H1 (cell line): ENCODE measurements around the gene DDX56. TPM values are rescaled to one million over a fixed set of nuclear protein-coding genes. Genes with fewer than 3 reads are reported as not detected.

Experiments
- CTCF ChIA-PET: fragments of 300-600 bp; sonication (Branson Sonifier 250); formaldehyde crosslinking; loops from one replicate; lab custom pipeline; 2021; ENCODE audit not compliant: partially characterized antibody; lab: Charles Lee
- POLR2A ChIA-PET: fragments of 300-600 bp; sonication (Branson Sonifier 250); formaldehyde crosslinking; loops from one replicate; lab custom pipeline; 2021; ENCODE audit warnings: inconsistent platforms; ENCODE audit not compliant: partially characterized antibody; lab: Charles Lee
- DNase-seq, 2 experiments: peaks; one replicate each; pipeline versions ENCODE4 v3.0.0 to v3.0.0-alpha.2; 2010 to 2022; ENCODE audit warnings: low spot score in 2 of 2, low read depth in 1 of 2, mixed read lengths in 1 of 2
- FAIRE-seq: peaks from 2 replicates; lab custom pipeline; 2011; peaks lifted over from hg19 to GRCh38; lab: Jason Lieb, UNC
- H2AFZ ChIP-seq: 2 replicates; pipeline ENCODE4 v1.8.1; 2012; ENCODE audit warnings: low read length, inconsistent platforms
- H2AK5ac ChIP-seq: 2 replicates; pipeline ENCODE4 v1.6.1; 2013; ENCODE audit warnings: low read depth, low read length
- H2BK120ac ChIP-seq: replicated peaks from 2 replicates; pipeline ENCODE3; 2013; ENCODE audit warnings: low read depth, low read length, inconsistent platforms
- H2BK12ac ChIP-seq: 2 replicates; pipeline ENCODE4 v1.6.1; 2013; ENCODE audit warnings: low read depth, low read length
- H2BK15ac ChIP-seq: 2 replicates; pipeline ENCODE4 v1.6.1; 2013; ENCODE audit warnings: low read length
- H2BK20ac ChIP-seq: 2 replicates; pipeline ENCODE4 v1.6.1; 2013; ENCODE audit warnings: low read length
- H2BK5ac ChIP-seq: 2 replicates; pipeline ENCODE4 v1.6.1; 2013; ENCODE audit warnings: low read depth, low read length
- H3K14ac ChIP-seq: 2 replicates; pipeline ENCODE4 v1.6.1; 2013; ENCODE audit warnings: inconsistent platforms; ENCODE audit not compliant: insufficient read length
- H3K18ac ChIP-seq: 2 replicates; pipeline ENCODE4 v1.6.1; 2013; ENCODE audit warnings: low read length; ENCODE audit errors: extremely low read depth
- H3K23ac ChIP-seq: 2 replicates; pipeline ENCODE4 v1.6.1; 2013; ENCODE audit warnings: inconsistent platforms; ENCODE audit not compliant: insufficient read length
- H3K23me2 ChIP-seq: 2 replicates; pipeline ENCODE4 v1.6.1; 2013; ENCODE audit warnings: low read depth, low read length
- H3K27ac ChIP-seq: 2 replicates; pipeline ENCODE4 v1.6.1; 2011; ENCODE audit warnings: low read depth, low read length, inconsistent platforms
- H3K27me3 ChIP-seq, 4 experiments: replicated peaks in 1 of 4; 1 replicate in 1 of 4; 2 replicates in 3 of 4; pipeline versions ENCODE4 v1.6.1 to v1.8.1; 2011 to 2013; ENCODE audit warnings: low read length in 3 of 4, mild to moderate bottlenecking in 3 of 4, inconsistent platforms in 2 of 4, mixed read lengths in 2 of 4, moderate library complexity in 1 of 4; ENCODE audit not compliant: control insufficient read depth in 3 of 4, insufficient read depth in 3 of 4; ENCODE audit errors: extremely low read depth in 1 of 4
- H3K36me3 ChIP-seq, 4 experiments: 2 replicates each; pipeline versions ENCODE4 v1.6.1 to v1.8.1; 2011 to 2013; ENCODE audit warnings: mild to moderate bottlenecking in 4 of 4, low read length in 3 of 4, moderate library complexity in 2 of 4, control low read depth in 1 of 4, inconsistent platforms in 1 of 4; ENCODE audit not compliant: insufficient read depth in 4 of 4, control insufficient read depth in 2 of 4
- H3K4ac ChIP-seq: replicated peaks from 2 replicates; pipeline ENCODE3; 2013; ENCODE audit warnings: low read length, low read depth, mixed read lengths, inconsistent platforms; ENCODE audit not compliant: insufficient read length
- H3K4me1 ChIP-seq, 4 experiments: replicated peaks in 1 of 4; 1 replicate in 1 of 4; 2 replicates in 3 of 4; pipeline versions ENCODE4 v1.6.1 to v1.8.1; 2011 to 2013; ENCODE audit warnings: low read length in 3 of 4, inconsistent platforms in 2 of 4, mixed read lengths in 1 of 4; ENCODE audit not compliant: insufficient read depth in 4 of 4, control insufficient read depth in 3 of 4
- H3K4me2 ChIP-seq, 2 experiments: 2 replicates each; pipeline versions ENCODE4 v1.6.1 to v1.8.1; 2011 to 2013; ENCODE audit warnings: low read depth in 2 of 2, low read length in 2 of 2, control low read depth in 1 of 2, inconsistent platforms in 1 of 2, mild to moderate bottlenecking in 1 of 2; ENCODE audit not compliant: insufficient read depth in 1 of 2
- H3K4me3 ChIP-seq, 4 experiments: fragments of 200-600, 300-600 bp in 1 of 4; sonication (generic), shearing (Covaris generic), sonication (Bioruptor Twin) in 1 of 4; 2 replicates each; pipeline versions ENCODE4 v1.5.1 to v1.8.1; 2011 to 2016; ENCODE audit warnings: low read length in 4 of 4, low read depth in 3 of 4, control low read depth in 2 of 4, inconsistent platforms in 2 of 4, mild to moderate bottlenecking in 2 of 4, mixed read lengths in 1 of 4, moderate library complexity in 1 of 4; ENCODE audit not compliant: insufficient read depth in 2 of 4; ENCODE audit errors: extremely low read depth in 1 of 4
- H3K56ac ChIP-seq: replicated peaks from 2 replicates; pipeline ENCODE3; 2013; ENCODE audit warnings: low read depth, mild to moderate bottlenecking, mixed read lengths, low read length, inconsistent platforms; ENCODE audit not compliant: insufficient read length
- H3K79me1 ChIP-seq: 2 replicates; pipeline ENCODE4 v1.6.1; 2013; ENCODE audit warnings: low read depth, low read length, control low read depth
- H3K79me2 ChIP-seq, 2 experiments: 2 replicates each; pipeline versions ENCODE4 v1.6.1 to v1.8.1; 2012 to 2013; ENCODE audit warnings: low read length in 2 of 2, mild to moderate bottlenecking in 2 of 2, inconsistent platforms in 1 of 2; ENCODE audit not compliant: insufficient read depth in 2 of 2, control insufficient read depth in 1 of 2
- H3K9ac ChIP-seq, 4 experiments: replicated peaks in 1 of 4; 1 replicate in 1 of 4; 2 replicates in 3 of 4; pipeline versions ENCODE4 v1.6.1 to v1.8.1; 2011 to 2013; ENCODE audit warnings: low read depth in 3 of 4, low read length in 3 of 4, control low read depth in 2 of 4, mild to moderate bottlenecking in 2 of 4, moderate library complexity in 2 of 4, inconsistent platforms in 1 of 4; ENCODE audit errors: extremely low read depth in 1 of 4
- H3K9me3 ChIP-seq, 2 experiments: 2 replicates each; pipeline versions ENCODE4 v1.6.1 to v1.8.1; 2012 to 2013; ENCODE audit warnings: mild to moderate bottlenecking in 2 of 2, moderate library complexity in 2 of 2, control low read depth in 1 of 2, inconsistent platforms in 1 of 2, low read depth in 1 of 2, low read length in 1 of 2, mixed read lengths in 1 of 2; ENCODE audit not compliant: insufficient read depth in 2 of 2
- H4K20me1 ChIP-seq, 2 experiments: replicated peaks in 1 of 2; 2 replicates each; pipeline versions ENCODE3 to v1.8.1; 2011 to 2013; ENCODE audit warnings: inconsistent platforms in 2 of 2, low read length in 2 of 2, mild to moderate bottlenecking in 1 of 2; ENCODE audit not compliant: insufficient read depth in 2 of 2, control insufficient read depth in 1 of 2
- H4K5ac ChIP-seq: 2 replicates; pipeline ENCODE4 v1.6.1; 2013; ENCODE audit warnings: low read length, low read depth, mixed read lengths, inconsistent platforms; ENCODE audit not compliant: insufficient read length
- H4K8ac ChIP-seq: 2 replicates; pipeline ENCODE4 v1.8.0; 2013; ENCODE audit warnings: mild to moderate bottlenecking, moderate library complexity, low read length, inconsistent platforms; ENCODE audit not compliant: insufficient read depth; ENCODE audit errors: extremely low read depth
- H4K91ac ChIP-seq: replicated peaks from 2 replicates; pipeline ENCODE3; 2013; ENCODE audit warnings: low read length, mixed read lengths, inconsistent platforms; ENCODE audit not compliant: insufficient read length
- WGBS, 2 experiments: shearing (Covaris generic) in 1 of 2; methylation state at CpG; one replicate each; pipeline versions ENCODE4 v1.1.6 to v1.1.7; 2013 to 2015; ENCODE audit warnings: low lambda C conversion rate in 2 of 2, mixed read lengths in 2 of 2, inconsistent platforms in 1 of 2, low coverage in 1 of 2, missing lambda C conversion rate in 1 of 2; ENCODE audit not compliant: insufficient replicate concordance in 2 of 2, insufficient coverage in 1 of 2, insufficient read length in 1 of 2; ENCODE audit errors: extremely low coverage in 1 of 2, missing lambda C conversion rate in 1 of 2; 5-methylcytosine and 5-hydroxymethylcytosine counted together
- polyA plus RNA-seq, 7 experiments: library from polyadenylated mRNA; depleted of rRNA in 3 of 7; stranded (reverse) in 5 of 7; unstranded in 2 of 7; fragments of >200 nt in 5 of 7; fragments of 200-250 nt in 2 of 7; gene quantifications; 1 replicate in 5 of 7; 2 replicates in 1 of 7; 4 replicates in 1 of 7; pipeline versions ENCODE4 v1.2.1 to v1.2.3, GENCODE V29; 2011 to 2013; ENCODE audit warnings: missing spikeins in 2 of 7, mixed read lengths in 2 of 7
- total RNA-seq: library from RNA; stranded (reverse); fragmentation: NEBNext Ultra II Directional; extraction: Animal tissue kit (Norgen Biotek cat#: 25700); gene quantifications from 2 replicates; pipeline ENCODE4 v1.2.1, GENCODE V29; 2021

The DDX56 gene
- total and polyA plus RNA-seq, 2 of the 8 experiments (the other 6 are each of a cell fraction or from before 2014, with no cell fraction given), result 56.9 to 81.6 TPM

GRCh38 chr7:44563171-44563679 is 10.5 kb downstream of the DDX56 start:
- H3K27ac ChIP-seq, result no peak overlapping the region
- no peaks in the 10 kb centered on the region for H3K23me2 ChIP-seq
- no peak overlapping the region for H3K56ac ChIP-seq
- CTCF ChIA-PET, result interaction anchor here (10.2 kb wide), 1 partner anchor 25 kb away, joined by 98 read pairs; the partner anchor contains the start of gene NPC1L1
- FAIRE-seq (no peak), DNase-seq (no peak)
- H3K27me3 ChIP-seq, result no peaks in the 10 kb centered on the region; a peak in 1 of 7 replicates
- no peak overlapping the region for H3K14ac ChIP-seq
- H3K4me2 ChIP-seq, result no peak overlapping the region
- 84% methylated on average over 3 of the region's 3 CpGs; no CpG with 5 or more reads in 1 of the 2 experiments for WGBS, 2 experiments
- no peak overlapping the region for H3K18ac ChIP-seq
- H3K23ac ChIP-seq, result no peak overlapping the region
- no peaks in the 10 kb centered on the region; a peak in 1 of 7 replicates for H3K4me1 ChIP-seq
- no peak overlapping the region for H4K91ac ChIP-seq
- no peak overlapping the region; the same call in 1 of the 2 replicates for H2BK5ac ChIP-seq
- no peaks in the 10 kb centered on the region for H3K79me1 ChIP-seq
- no peak overlapping the region for H2AFZ ChIP-seq
- no peak overlapping the region for H2BK12ac ChIP-seq
- POLR2A ChIA-PET, result interaction anchor here (1.0 to 8.3 kb wide), 6 partner anchors 8 to 214 kb away, joined by 3 to 89 read pairs (median 22); partner anchors contain the start of genes DDX56, NUDCD3 and TMED4
- no peaks in the 10 kb centered on the region for H3K9me3 ChIP-seq
- H3K4me3 ChIP-seq, result no peak overlapping the region
- 0 out of 2 replicates have a peak overlapping the region, but pooled peaks have one; percentile 41 for H2BK15ac ChIP-seq
- peaks cover 2 to 20% of the 10 kb centered on the region in 2 experiments for H4K20me1 ChIP-seq
- peak overlapping the region; percentile 51 for H3K4ac ChIP-seq
- no peak overlapping the region for H2AK5ac ChIP-seq
- H2BK20ac ChIP-seq, result 0 out of 2 replicates have a peak overlapping the region, but pooled peaks have one; percentile 32
- H4K8ac ChIP-seq, result peak overlapping the region; percentile 45; the same call in 1 of the 2 replicates
- no peak overlapping the region for H2BK120ac ChIP-seq
- no peak overlapping the region for H3K9ac ChIP-seq
- H4K5ac ChIP-seq, result no peak overlapping the region
- H3K36me3 ChIP-seq, result peaks cover 14 to 30% (median 25%) of the 10 kb centered on the region in 4 experiments
- H3K79me2 ChIP-seq, result no peaks in the 10 kb centered on the region; a peak in 1 of 4 replicates
